Stimulated activated CD8-positive, alpha-beta memory T cell treated with anti-CD3 and anti-CD28 coated beads, Interleukin-4, amount 100 ng/mL, for 24 hours (primary cell): ENCODE results near the gene WDR37.
"Not testable (repeated sequence)": the region's sequence is repeated elsewhere in the genome, so short reads cannot be mapped to it uniquely, and the experiment has no call there.

ENCODE experiments used
- DNase-seq: peaks from one replicate; pipeline ENCODE4 v3.0.0-alpha.2; 2020; ENCODE audit warnings: low read depth

The WDR37 gene

GRCh38 chr10:1153805-1154351 lies 97.7 kb downstream of the WDR37 start:
- DNase-seq = no peak

- no peak for DNase-seq
Observed at GRCh38 chr10:1154531-1155295, 98.5 kb downstream of the WDR37 start.

- DNase-seq = no peak
Observed at GRCh38 chr10:1155791-1156615, 99.8 kb downstream of the WDR37 start.

GRCh38 chr10:1156616-1156886 lies 100.4 kb downstream of the WDR37 start:
- DNase-seq = no peak

GRCh38 chr10:1156921-1157614 lies 100.9 kb downstream of the WDR37 start:
- no peak for DNase-seq

- no peak for DNase-seq
Observed at GRCh38 chr10:1157615-1157933, 101.4 kb downstream of the WDR37 start.

- no peak for DNase-seq
Observed at GRCh38 chr10:1158066-1158465, 101.9 kb downstream of the WDR37 start.

- DNase-seq = not testable (repeated sequence)
Observed at GRCh38 chr10:1158536-1158935, 102.4 kb downstream of the WDR37 start.

- no peak for DNase-seq
Observed at GRCh38 chr10:1159131-1160061, 103.2 kb downstream of the WDR37 start.

- DNase-seq = no peak
Observed at GRCh38 chr10:1160561-1161314, 104.6 kb downstream of the WDR37 start.

GRCh38 chr10:1161315-1161673 lies 105.1 kb downstream of the WDR37 start:
- DNase-seq = not testable (repeated sequence)

GRCh38 chr10:1162481-1163203 lies 106.5 kb downstream of the WDR37 start:
- no peak for DNase-seq

GRCh38 chr10:1163204-1163660 lies 107.0 kb downstream of the WDR37 start:
- no peak for DNase-seq

GRCh38 chr10:1163831-1164230 lies 107.6 kb downstream of the WDR37 start:
- DNase-seq = no peak

- DNase-seq = no peak
Observed at GRCh38 chr10:1166101-1166827, 110.1 kb downstream of the WDR37 start.

- no peak for DNase-seq
Observed at GRCh38 chr10:1166828-1167275, 110.7 kb downstream of the WDR37 start.

- no peak for DNase-seq
Observed at GRCh38 chr10:1168763-1169162, 112.6 kb downstream of the WDR37 start.

GRCh38 chr10:1169186-1169885 lies 113.2 kb downstream of the WDR37 start:
- no peak for DNase-seq
